Brain microvascular endothelial cell (primary cell): ENCODE results near the gene ITIH4.

Experiments
- DNase-seq: peaks from one replicate; pipeline ENCODE4 v3.0.0-alpha.2; 2020
- H3K27ac ChIP-seq: fragments of 250-450 bp; sonication (Bioruptor Pico); 2 replicates; pipeline ENCODE4 v1.5.1; 2020; ENCODE audit warnings: mild to moderate bottlenecking, moderate library complexity
- H3K27me3 ChIP-seq: fragments of 250-450 bp; sonication (Bioruptor Pico); replicated peaks from 2 replicates; pipeline ENCODE4 v1.5.1; 2020; ENCODE audit warnings: mild to moderate bottlenecking
- H3K36me3 ChIP-seq: fragments of 250-450 bp; sonication (Bioruptor Pico); replicated peaks from 2 replicates; pipeline ENCODE4 v1.5.1; 2020; ENCODE audit warnings: mild to moderate bottlenecking
- H3K4me3 ChIP-seq: 2 replicates; pipeline ENCODE4 v1.5.1; 2011; ENCODE audit warnings: low read depth, mild to moderate bottlenecking, control low read depth, low read length, moderate library complexity
- in situ Hi-C: cut with HindIII; loops from 2 replicates; pipeline ENCODE4 v1.10.0; 2017; ENCODE audit warnings: low sequenced_read_pairs, low pct_ligation_motif_present
- TF ChIP-seq, protein P1 (sequence below): IDR thresholded peaks from 2 replicates; pipeline ENCODE4 v1.5.1; 2011; ENCODE audit warnings: low read depth, mild to moderate bottlenecking, moderate library complexity, low read length, control low read depth, inconsistent platforms; ENCODE audit errors: missing control alignments

The ITIH4 gene

GRCh38 chr3:52857133-52857532, 26.7 kb upstream of the ITIH4 start:
- in situ Hi-C loops, result no loop called here

GRCh38 chr3:52856666-52857065, 26.2 kb upstream of the ITIH4 start:
- in situ Hi-C loops, result no loop called here
- Histone ChIP-seq H3K27me3 (no peaks in the 10 kb centered on the region), H3K27ac (no peak overlapping the region), H3K36me3 (peaks cover under 1% of the 10 kb centered on the region), H3K4me3 (no peak overlapping the region)
- TF ChIP-seq, protein P1, sequence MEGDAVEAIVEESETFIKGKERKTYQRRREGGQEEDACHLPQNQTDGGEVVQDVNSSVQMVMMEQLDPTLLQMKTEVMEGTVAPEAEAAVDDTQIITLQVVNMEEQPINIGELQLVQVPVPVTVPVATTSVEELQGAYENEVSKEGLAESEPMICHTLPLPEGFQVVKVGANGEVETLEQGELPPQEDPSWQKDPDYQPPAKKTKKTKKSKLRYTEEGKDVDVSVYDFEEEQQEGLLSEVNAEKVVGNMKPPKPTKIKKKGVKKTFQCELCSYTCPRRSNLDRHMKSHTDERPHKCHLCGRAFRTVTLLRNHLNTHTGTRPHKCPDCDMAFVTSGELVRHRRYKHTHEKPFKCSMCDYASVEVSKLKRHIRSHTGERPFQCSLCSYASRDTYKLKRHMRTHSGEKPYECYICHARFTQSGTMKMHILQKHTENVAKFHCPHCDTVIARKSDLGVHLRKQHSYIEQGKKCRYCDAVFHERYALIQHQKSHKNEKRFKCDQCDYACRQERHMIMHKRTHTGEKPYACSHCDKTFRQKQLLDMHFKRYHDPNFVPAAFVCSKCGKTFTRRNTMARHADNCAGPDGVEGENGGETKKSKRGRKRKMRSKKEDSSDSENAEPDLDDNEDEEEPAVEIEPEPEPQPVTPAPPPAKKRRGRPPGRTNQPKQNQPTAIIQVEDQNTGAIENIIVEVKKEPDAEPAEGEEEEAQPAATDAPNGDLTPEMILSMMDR, result no peak
- no peak for DNase-seq

More at GRCh38 chr3:52857133-52857532, 26.7 kb upstream of the ITIH4 start:
- Histone ChIP-seq H3K27ac (no peak overlapping the region), H3K36me3 (no peaks in the 10 kb centered on the region), H3K27me3 (no peaks in the 10 kb centered on the region), H3K4me3 (no peak overlapping the region)
- no peak for DNase-seq
- TF ChIP-seq, protein P1, result no peak

DNA sequence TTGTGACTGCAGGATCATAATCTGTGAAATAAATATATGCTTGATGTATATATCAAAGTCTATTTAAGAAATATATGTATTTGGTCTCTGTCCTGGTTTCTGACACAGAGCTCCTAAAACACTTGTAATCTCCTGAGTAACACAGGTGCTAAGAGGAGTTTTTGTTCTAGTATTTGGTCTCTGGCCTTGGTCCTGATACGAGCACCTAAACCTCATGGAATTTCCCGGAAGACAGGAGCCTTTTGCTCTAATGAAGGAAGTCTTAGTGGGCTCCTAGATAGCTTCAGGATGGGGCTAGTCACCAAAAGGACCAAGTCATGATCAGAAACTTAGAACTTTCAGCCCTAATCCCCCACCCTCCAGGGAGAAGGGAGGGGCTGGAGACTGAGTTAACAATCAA, 23.5 kb upstream of the ITIH4 start:
- no peaks in the 10 kb centered on the region for H3K27me3 ChIP-seq
- H3K27ac ChIP-seq, result no peak overlapping the region
- in situ Hi-C loops, result no loop called here
- peaks cover 13% of the 10 kb centered on the region for H3K36me3 ChIP-seq
- no peak for DNase-seq
- TF ChIP-seq, protein P1, result no peak
- no peak overlapping the region for H3K4me3 ChIP-seq

- Histone ChIP-seq H3K36me3 (peaks cover 13% of the 10 kb centered on the region), H3K27ac (no peak overlapping the region), H3K4me3 (no peak overlapping the region), H3K27me3 (no peaks in the 10 kb centered on the region)
- TF ChIP-seq, protein P1, result no peak
- DNase-seq, result no peak
- in situ Hi-C loops, result no loop called here
These were observed 21.9 kb upstream of the ITIH4 start for GRCh38 chr3:52852419-52852818.

- TF ChIP-seq, protein P1, result peak; percentile 67
- no peak for DNase-seq
- H3K36me3 ChIP-seq, result peaks cover 13% of the 10 kb centered on the region
- in situ Hi-C loops, result no loop called here
- no peaks in the 10 kb centered on the region for H3K27me3 ChIP-seq
- no peak overlapping the region for H3K27ac ChIP-seq
- no peak overlapping the region for H3K4me3 ChIP-seq
These were observed 20.9 kb upstream of the ITIH4 start for GRCh38 chr3:52851348-52851747.

GRCh38 chr3:52849656-52850055, 19.2 kb upstream of the ITIH4 start:
- Histone ChIP-seq H3K27ac (no peak overlapping the region), H3K36me3 (peaks cover 13% of the 10 kb centered on the region), H3K4me3 (no peak overlapping the region), H3K27me3 (no peaks in the 10 kb centered on the region)
- TF ChIP-seq, protein P1, result no peak
- in situ Hi-C loops, result no loop called here
- DNase-seq, result no peak
